WTC11 (cell line): ENCODE measurements around the gene ZNF398.

Source experiments
- AFF4 ChIP-seq: sonication (generic); formaldehyde crosslinking; IDR thresholded peaks from 2 replicates; pipeline ENCODE4 v1.8.1; 2023; ENCODE audit warnings: mild to moderate bottlenecking, missing genetic modification reagents, borderline replicate concordance
- ATF3 ChIP-seq: sonication (generic); formaldehyde crosslinking; conservative IDR thresholded peaks from 2 replicates; pipeline ENCODE4 v1.8.1; 2022; ENCODE audit warnings: mild to moderate bottlenecking, missing genetic modification reagents
- CTCF ChIP-seq: fragments of 200-600 bp; IDR thresholded peaks from 2 replicates; pipeline ENCODE4 v1.8.0; 2022; ENCODE audit warnings: antibody characterized with exemption
- E2F4 ChIP-seq: sonication (generic); formaldehyde crosslinking; IDR thresholded peaks from 2 replicates; pipeline ENCODE4 v1.8.1; 2022; ENCODE audit warnings: low read depth, mild to moderate bottlenecking, moderate library complexity, missing genetic modification reagents, borderline replicate concordance
- ELF4 ChIP-seq: sonication (generic); formaldehyde crosslinking; IDR thresholded peaks from 2 replicates; pipeline ENCODE4 v1.8.1; 2022; ENCODE audit warnings: low read depth, mild to moderate bottlenecking, moderate library complexity, missing genetic modification reagents
- ERG ChIP-seq: fragments of 250-450 bp; sonication (Bioruptor Pico); IDR thresholded peaks from 2 replicates; pipeline ENCODE4 v1.8.0; 2021; ENCODE audit warnings: mild to moderate bottlenecking
- FOXP4 ChIP-seq: sonication (generic); formaldehyde crosslinking; IDR thresholded peaks from 2 replicates; pipeline ENCODE4 v1.8.0; 2022; ENCODE audit warnings: mild to moderate bottlenecking, missing genetic modification reagents
- SMAD3 ChIP-seq: sonication (generic); formaldehyde crosslinking; IDR thresholded peaks from 2 replicates; pipeline ENCODE4 v1.8.0; 2022; ENCODE audit warnings: missing genetic modification reagents, mild to moderate bottlenecking, borderline replicate concordance
- USF2 ChIP-seq: sonication (generic); formaldehyde crosslinking; IDR thresholded peaks from 2 replicates; pipeline ENCODE4 v1.8.1; 2023; ENCODE audit warnings: mild to moderate bottlenecking, missing genetic modification reagents, moderate library complexity
- ZSCAN18 ChIP-seq: fragments of 250-450 bp; sonication (Bioruptor Pico); IDR thresholded peaks from 2 replicates; pipeline ENCODE4 v2.1.2; 2022; ENCODE audit warnings: mild to moderate bottlenecking, moderate library complexity

GRCh38 chr7:149103424-149103823 lies 43.8 kb upstream of the ZNF398 start:
- TF ChIP-seq ZSCAN18, result no peak
- TF ChIP-seq AFF4 (CRISPR knock-in tag), result no peak
- TF ChIP-seq E2F4 (CRISPR knock-in tag), result no peak
- TF ChIP-seq CTCF, result no peak
- TF ChIP-seq ATF3 (CRISPR knock-in tag), result no peak
- TF ChIP-seq FOXP4 (CRISPR knock-in tag), result no peak
- no peak for TF ChIP-seq USF2
- TF ChIP-seq ELF4, result no peak
- no peak for TF ChIP-seq SMAD3 (CRISPR knock-in tag)
- no peak for TF ChIP-seq ERG (CRISPR knock-in tag)
